ENCODE results near the gene SECISBP2L.

SECISBP2L gene

DNA sequence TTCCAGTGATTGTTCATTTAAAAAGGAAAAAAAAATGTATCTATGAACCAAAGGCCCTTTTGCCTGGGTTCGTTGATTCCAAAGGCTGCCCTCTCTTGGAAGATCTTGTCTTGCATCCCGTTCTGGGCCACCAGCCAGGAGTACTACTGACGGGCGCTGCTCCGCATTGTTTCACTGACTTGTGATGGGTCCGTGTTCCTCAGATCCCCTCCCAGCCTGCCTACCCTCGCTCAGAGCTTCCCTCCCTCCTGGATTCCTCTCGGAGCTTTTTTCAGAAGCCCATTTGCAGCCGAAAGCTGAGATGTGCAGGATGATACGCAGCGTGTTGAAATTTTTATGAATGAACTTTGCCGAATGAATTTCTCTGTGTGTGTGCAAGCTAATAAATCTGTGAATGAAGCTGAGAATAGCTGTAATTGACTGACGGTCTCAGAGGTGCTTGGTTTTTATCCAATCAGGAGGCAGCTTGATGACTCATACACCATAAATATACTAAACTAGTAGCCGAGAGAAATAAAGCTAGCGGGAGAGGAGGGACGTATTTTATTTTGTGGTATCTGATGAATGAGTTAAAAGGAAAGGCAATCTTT is 82.6 kb downstream of the SECISBP2L start, which contains the start of gene SHC4:
Gene SHC4 (minus strand): TSS at position 396 of the 590 bp plus-strand sequence. CDS start 904 bp downstream, outside the sequence.
- no peak for DNase-seq

DNA sequence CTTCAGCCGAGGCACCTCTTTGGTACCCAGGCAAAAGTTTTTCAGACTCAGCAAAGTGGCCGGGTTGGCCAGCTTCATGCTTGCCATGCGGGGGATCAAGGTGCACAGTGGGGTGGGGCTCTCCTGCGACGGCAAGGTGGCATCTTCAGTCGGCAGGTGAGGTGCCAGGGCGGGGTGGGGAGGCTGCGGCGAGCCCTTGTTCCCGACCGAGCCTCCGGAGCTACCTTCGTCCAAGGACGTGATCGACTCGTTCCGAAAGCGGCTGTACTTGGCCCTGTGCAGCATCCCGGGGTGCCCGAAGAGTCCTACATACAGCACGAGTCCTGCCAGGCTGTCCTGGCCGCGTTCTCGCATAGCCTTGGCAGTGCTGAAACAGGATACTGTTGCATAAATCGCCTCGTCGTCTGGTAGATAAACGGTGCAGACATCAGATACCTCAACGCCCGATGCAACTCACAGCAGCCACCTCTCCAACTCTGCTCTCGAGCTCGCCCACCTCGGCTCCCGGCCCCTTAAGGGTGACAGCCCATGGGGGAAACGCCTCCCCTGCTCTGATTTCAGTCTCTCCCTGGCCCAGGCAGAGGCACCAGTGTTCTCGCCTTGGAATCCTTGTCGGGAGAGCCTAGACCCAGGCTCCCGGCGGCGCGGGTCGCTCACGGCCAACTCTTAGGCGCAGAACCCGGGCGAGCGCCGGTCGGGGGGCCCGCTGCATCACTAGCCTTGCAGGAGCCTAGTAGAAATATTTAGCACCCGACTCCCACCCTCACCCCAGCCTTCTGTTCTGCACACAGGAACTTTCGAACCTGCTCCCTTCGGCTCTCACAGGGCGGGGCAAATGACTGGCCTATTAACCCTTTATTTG is 83.4 kb downstream of the SECISBP2L start:
- no peak for DNase-seq

- DNase-seq: no peak
Observed at GRCh38 chr15:48955967-48956366, 90.3 kb downstream of the SECISBP2L start.

DNA sequence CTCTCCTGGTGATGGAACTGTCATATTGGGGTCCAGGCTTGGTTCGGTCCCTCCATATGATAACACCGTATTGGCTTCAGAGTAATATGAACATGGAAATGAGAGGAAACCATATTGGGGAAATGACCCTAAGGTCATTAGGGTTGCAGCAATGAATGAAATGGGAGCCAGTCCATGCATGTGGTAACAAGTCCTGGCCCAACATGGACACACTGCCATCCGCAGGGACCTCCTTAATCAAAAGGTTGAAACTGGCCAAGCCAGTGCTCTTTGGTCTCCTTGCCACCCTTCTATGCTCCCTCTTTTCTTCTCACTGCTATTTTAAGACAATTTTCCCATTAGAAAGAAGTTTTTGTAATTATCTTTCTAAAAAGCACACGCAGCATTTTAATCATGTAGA is 90.9 kb downstream of the SECISBP2L start:
- no peak for DNase-seq

DNA sequence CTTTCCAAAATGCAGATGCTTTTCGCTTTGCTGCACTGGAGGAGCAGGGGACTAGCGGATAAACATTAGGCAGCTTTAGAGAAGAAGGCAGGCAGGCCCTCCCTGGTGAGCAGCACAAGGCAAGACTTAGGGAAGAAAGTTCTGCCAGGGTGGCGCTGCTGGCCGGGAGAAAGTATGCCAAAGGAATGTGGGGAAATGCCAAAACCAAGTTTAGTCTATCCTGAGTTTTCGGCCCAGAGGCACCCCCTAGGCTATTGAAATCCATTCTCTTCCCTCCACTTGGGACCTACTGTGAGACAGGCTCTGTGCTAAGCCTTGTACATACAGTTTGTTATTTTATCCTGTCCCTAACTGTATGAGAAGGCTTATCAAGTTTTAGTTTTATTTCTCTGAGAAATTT is 91.7 kb downstream of the SECISBP2L start:
- no peak for DNase-seq

- no peak for DNase-seq
Observed at GRCh38 chr15:48946840-48947187, 99.4 kb downstream of the SECISBP2L start.

GRCh38 chr15:48946074-48946839 is 100.0 kb downstream of the SECISBP2L start:
- no peak for DNase-seq

GRCh38 chr15:48945386-48945785 is 100.9 kb downstream of the SECISBP2L start:
- no peak for DNase-seq

DNA sequence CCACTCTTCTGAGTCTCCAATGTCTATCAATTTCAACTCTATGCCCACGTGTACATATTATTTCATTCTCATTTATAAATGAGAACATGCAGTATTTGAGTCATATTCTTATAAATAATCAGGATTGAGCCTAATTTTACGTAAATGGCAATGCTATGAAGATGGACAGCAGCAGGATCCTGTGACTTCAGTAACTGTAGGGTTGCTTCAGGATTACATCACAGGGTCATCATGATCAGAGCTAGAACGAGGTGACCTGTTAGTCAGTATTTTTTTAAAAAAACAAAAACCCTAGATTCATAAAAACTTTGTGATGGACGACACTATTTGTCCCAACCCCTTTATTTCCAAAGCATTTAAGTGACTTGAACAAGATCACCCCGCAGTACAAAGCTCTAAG is 104.3 kb downstream of the SECISBP2L start:
- DNase-seq: no peak

GRCh38 chr15:48940508-48940907 is 105.7 kb downstream of the SECISBP2L start:
- DNase-seq: no peak

DNA sequence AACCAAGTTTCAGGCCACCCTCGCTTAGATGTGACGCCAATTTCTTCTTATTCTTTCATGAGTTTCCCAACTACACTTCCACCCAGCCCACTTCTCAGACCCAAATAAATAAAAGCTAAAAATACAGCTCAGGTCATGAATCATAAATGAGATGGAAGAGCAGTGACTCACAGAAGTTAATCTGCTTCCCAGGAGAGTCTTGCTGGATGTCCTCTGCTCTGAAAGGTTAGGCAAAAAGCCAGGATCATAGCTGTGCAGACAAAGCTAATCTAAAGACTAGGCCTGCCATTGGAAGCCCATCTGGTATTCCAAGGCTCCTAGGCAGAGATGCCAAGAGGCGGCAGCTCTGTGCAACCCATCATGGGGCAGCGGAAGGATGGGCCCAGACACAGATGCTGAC is 106.6 kb downstream of the SECISBP2L start:
- DNase-seq: no peak
